Measurements from ENCODE around the gene GRK5. TPM values are rescaled to one million over a fixed set of nuclear protein-coding genes. Genes with fewer than 3 reads are reported as not detected.
A peak's percentile ranks its signal among the peaks of the same experiment; 100 is the strongest.
"Not testable (repeated sequence)": the region's sequence is repeated elsewhere in the genome, so short reads cannot be mapped to it uniquely, and the experiment has no call there.

GRK5 gene
- total RNA-seq, 4 donors from 2014 or later: 6.2 to 12.5 (median 9.1) TPM

DNA sequence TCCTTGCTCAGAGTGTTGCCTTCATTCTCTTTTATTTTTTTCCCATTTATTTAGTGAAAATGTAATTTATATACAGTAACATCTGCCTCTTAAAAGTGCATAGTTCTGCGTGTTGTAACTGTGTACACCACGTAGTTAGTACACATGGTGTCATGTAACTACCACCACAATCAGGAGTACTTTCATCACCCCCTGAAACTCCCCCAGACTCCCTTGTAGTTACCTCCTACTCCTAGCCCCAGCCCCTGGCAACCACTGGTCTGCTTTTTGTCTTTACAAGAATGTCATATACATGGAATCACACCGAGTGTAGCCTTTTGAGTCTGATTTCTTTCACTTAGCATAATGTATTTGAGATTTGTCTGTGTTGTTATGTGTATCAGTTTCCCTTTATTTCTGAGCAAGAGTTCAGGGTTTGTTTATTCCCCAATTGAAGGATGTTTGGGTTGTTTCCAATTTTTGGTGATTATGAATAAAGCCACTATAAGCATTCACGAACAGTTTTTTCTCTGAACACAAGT lies 50.6 kb downstream of the GRK5 start:
- Histone ChIP-seq H3K4me1 (peaks cover 18 to 41% of the 10 kb centered on the region in 2 donors), H3K9me3 (no peaks in the 10 kb centered on the region), H3K4me3 (no peak overlapping the region), H3K36me3 (no peaks in the 10 kb centered on the region), H3K27ac (peak overlapping the region in 3 of 4 donors; percentile 45 to 74 (median 45)), H3K27me3 (no peaks in the 10 kb centered on the region)
- no peak for ATAC-seq
- TF ChIP-seq, protein P1, sequence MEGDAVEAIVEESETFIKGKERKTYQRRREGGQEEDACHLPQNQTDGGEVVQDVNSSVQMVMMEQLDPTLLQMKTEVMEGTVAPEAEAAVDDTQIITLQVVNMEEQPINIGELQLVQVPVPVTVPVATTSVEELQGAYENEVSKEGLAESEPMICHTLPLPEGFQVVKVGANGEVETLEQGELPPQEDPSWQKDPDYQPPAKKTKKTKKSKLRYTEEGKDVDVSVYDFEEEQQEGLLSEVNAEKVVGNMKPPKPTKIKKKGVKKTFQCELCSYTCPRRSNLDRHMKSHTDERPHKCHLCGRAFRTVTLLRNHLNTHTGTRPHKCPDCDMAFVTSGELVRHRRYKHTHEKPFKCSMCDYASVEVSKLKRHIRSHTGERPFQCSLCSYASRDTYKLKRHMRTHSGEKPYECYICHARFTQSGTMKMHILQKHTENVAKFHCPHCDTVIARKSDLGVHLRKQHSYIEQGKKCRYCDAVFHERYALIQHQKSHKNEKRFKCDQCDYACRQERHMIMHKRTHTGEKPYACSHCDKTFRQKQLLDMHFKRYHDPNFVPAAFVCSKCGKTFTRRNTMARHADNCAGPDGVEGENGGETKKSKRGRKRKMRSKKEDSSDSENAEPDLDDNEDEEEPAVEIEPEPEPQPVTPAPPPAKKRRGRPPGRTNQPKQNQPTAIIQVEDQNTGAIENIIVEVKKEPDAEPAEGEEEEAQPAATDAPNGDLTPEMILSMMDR (IDR thresholded peaks at IDR 0.05 in 4 of 5, conservative IDR thresholded peaks at IDR 0.05 in 1 of 5): no peak
- no peak for TF ChIP-seq POLR2A (IDR thresholded peaks at IDR 0.05)
- in situ Hi-C loops (cut with MboI; ENCODE audit: low sequenced_read_pairs in 4 of 4): no loop called here
- DNase-seq: no peak
- intact Hi-C loops (cut with DNase I; ENCODE audit: low total_unique reads): no loop called here

DNA sequence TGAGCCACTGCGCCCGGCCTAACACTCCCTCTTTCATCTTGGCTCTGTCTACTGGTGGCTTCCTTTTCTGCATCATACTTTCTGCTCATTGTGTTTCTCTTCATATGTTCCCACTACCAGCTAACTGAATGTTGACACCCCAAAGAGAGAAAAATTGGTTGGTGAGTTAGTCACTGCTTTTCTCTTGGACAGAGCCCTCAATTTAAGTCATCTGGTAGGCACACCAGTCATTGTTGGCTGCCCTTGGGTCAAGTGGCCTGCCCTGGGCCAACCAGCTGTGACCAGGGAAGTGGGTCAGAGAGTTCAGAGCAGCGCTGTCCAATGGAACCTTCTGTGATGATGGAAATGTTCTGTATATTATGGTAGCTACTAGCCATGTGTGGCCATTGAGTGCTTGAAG lies 52.0 kb downstream of the GRK5 start:
- no peak overlapping the region for H3K4me3 ChIP-seq
- intact Hi-C loops (cut with DNase I; ENCODE audit: low total_unique reads) (no loop called here), in situ Hi-C loops (cut with MboI; ENCODE audit: low sequenced_read_pairs in 4 of 4) (no loop called here)
- H3K9me3 ChIP-seq: no peaks in the 10 kb centered on the region
- peaks cover 14 to 40% of the 10 kb centered on the region in 2 donors for H3K4me1 ChIP-seq
- H3K36me3 ChIP-seq: no peaks in the 10 kb centered on the region
- TF ChIP-seq, protein P1 (IDR thresholded peaks at IDR 0.05 in 4 of 5, conservative IDR thresholded peaks at IDR 0.05 in 1 of 5): no peak
- no peak for TF ChIP-seq POLR2A (IDR thresholded peaks at IDR 0.05)
- no peak for ATAC-seq
- no peaks in the 10 kb centered on the region for H3K27me3 ChIP-seq
- DNase-seq: no peak
- peak overlapping the region in 3 of 4 donors; percentile 9 to 43 (median 13) for H3K27ac ChIP-seq

DNA sequence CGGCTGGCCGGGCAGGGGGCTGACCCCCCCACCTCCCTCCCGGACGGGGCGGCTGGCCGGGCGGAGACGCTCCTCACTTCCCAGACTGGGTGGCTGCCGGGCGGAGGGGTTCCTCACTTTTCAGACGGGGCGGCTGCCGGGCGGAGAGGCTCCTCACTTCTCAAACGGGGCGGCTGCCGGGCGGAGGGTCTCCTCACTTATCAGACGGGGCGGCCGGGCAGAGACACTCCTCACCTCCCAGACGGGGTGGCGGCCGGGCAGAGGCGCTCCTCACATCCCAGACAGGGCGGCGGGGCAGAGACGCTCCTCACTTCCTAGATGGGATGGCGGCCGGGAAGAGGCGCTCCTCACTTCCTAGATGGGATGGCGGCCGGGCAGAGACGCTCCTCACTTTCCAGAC lies 53.6 kb downstream of the GRK5 start:
- H3K27ac ChIP-seq: not testable (repeated sequence)
- H3K4me1 ChIP-seq: peaks cover 9 to 29% of the 10 kb centered on the region in 2 donors

DNA sequence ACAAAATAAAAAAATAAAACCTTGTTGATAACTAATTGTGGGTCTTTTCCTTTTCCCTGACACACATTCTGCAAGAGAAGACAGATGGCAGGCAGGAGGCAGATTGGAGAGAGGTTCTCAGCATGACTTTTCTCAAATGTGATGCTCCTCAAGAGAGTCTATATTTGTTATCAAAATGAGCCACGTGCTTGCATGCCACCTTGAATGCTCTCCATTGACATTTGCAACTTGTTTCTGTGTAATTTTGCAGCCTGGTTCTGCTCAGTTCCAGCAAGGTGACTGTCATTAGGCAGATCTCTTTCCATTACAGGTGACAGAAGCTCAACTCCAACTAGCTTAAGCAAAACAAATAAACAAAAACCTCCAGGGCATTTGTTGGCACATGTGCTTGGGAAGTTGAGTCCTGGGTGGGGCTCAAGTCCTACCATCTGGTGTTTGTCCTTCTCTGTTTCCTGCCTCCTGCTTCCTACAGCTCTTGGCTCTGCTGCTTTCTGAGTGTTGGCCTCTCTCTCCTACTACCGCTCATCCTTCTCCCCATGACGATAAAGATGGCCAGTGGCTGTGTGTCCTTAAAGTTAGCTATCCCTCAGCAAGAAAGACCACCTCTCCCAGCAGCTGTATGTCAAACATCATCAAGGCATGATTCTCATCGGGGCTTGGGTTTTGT lies 56.7 kb downstream of the GRK5 start:
- H3K4me3 ChIP-seq: no peak overlapping the region
- TF ChIP-seq POLR2A (IDR thresholded peaks at IDR 0.05): no peak
- TF ChIP-seq, protein P1 (IDR thresholded peaks at IDR 0.05 in 4 of 5, conservative IDR thresholded peaks at IDR 0.05 in 1 of 5): no peak
- H3K27ac ChIP-seq: peak overlapping the region; percentile 44 to 66 (median 52)
- no peaks in the 10 kb centered on the region for H3K27me3 ChIP-seq
- ATAC-seq (peak; percentile 51 to 61), DNase-seq (peak in 1 of 2 donors; percentile 33)
- H3K9me3 ChIP-seq: no peaks in the 10 kb centered on the region
- H3K4me1 ChIP-seq: peaks cover 9 to 22% of the 10 kb centered on the region in 2 donors
- intact Hi-C loops (cut with DNase I; ENCODE audit: low total_unique reads): no loop called here
- H3K36me3 ChIP-seq: no peaks in the 10 kb centered on the region
- in situ Hi-C loops (cut with MboI; ENCODE audit: low sequenced_read_pairs in 4 of 4): no loop called here

More for the DNA sequence above, 53.6 kb downstream of the GRK5 start:
- intact Hi-C loops (cut with DNase I; ENCODE audit: low total_unique reads); H3K4me3 ChIP-seq; in situ Hi-C loops (cut with MboI; ENCODE audit: low sequenced_read_pairs in 4 of 4); H3K36me3 ChIP-seq; DNase-seq; H3K27me3 ChIP-seq; H3K9me3 ChIP-seq; ATAC-seq: not testable (repeated sequence)

DNA sequence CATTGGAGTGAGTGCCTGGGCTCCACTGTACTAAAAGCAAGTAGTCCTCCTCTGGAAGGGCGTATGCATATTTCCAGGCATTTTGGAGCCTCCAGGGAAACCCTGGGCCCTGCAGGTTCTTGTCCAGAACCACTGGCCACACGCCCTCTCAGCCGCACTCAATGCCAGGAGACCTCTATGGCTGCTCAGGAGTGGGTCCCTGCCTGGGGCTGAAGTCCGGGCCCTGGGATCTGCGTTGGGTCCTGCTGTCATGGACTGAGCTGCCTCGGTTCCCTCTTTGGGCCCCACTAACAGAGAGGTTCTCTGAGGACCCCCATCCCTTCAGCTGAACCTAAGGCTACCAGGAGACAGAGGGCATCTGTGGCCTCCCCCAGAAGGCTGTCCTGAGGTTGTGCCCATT lies 58.3 kb downstream of the GRK5 start:
- Histone ChIP-seq H3K36me3 (no peaks in the 10 kb centered on the region), H3K27ac (no peak overlapping the region), H3K9me3 (no peaks in the 10 kb centered on the region), H3K4me1 (peaks cover 14 to 26% of the 10 kb centered on the region in 2 donors), H3K27me3 (no peaks in the 10 kb centered on the region), H3K4me3 (no peak overlapping the region)
- ATAC-seq: no peak
- intact Hi-C loops (cut with DNase I; ENCODE audit: low total_unique reads): no loop called here
- TF ChIP-seq, protein P1 (IDR thresholded peaks at IDR 0.05 in 4 of 5, conservative IDR thresholded peaks at IDR 0.05 in 1 of 5): no peak
- TF ChIP-seq POLR2A (IDR thresholded peaks at IDR 0.05): no peak
- no peak for DNase-seq
- in situ Hi-C loops (cut with MboI; ENCODE audit: low sequenced_read_pairs in 4 of 4): no loop called here
